Glutamatergic neuron (in vitro differentiated cells): ENCODE data around the gene XPC. TPM values are rescaled to one million over a fixed set of nuclear protein-coding genes. Genes with fewer than 3 reads are reported as not detected.

Experiments
- DNase-seq: peaks from one replicate; pipeline ENCODE4 v3.0.0; 2022
- H3K27ac Mint-ChIP-seq: one replicate; pipeline ENCODE4 v1.8.0; 2020; ENCODE audit warnings: mild to moderate bottlenecking, mixed read lengths, inconsistent platforms; ENCODE audit not compliant: unreplicated experiment
- H3K27me3 Mint-ChIP-seq: one replicate; pipeline ENCODE4 v1.8.0; 2020; ENCODE audit warnings: mild to moderate bottlenecking, moderate library complexity, mixed read lengths, inconsistent platforms; ENCODE audit not compliant: unreplicated experiment
- H3K36me3 Mint-ChIP-seq: one replicate; pipeline ENCODE4 v1.8.0; 2020; ENCODE audit warnings: mild to moderate bottlenecking, mixed read lengths, inconsistent platforms; ENCODE audit not compliant: unreplicated experiment
- H3K4me1 Mint-ChIP-seq: one replicate; pipeline ENCODE4 v1.8.0; 2020; ENCODE audit warnings: mild to moderate bottlenecking, low read depth, mixed read lengths, inconsistent platforms; ENCODE audit not compliant: unreplicated experiment
- H3K4me3 Mint-ChIP-seq: one replicate; pipeline ENCODE4 v1.8.0; 2020; ENCODE audit warnings: mild to moderate bottlenecking, mixed read lengths, inconsistent platforms; ENCODE audit not compliant: unreplicated experiment
- H3K9me3 Mint-ChIP-seq: one replicate; pipeline ENCODE4 v1.8.0; 2020; ENCODE audit warnings: mild to moderate bottlenecking, moderate library complexity, mixed read lengths, inconsistent platforms; ENCODE audit not compliant: unreplicated experiment
- CTCF ChIP-seq: fragments of 200-600 bp; sonication (generic); IDR thresholded peaks from one replicate; pipeline ENCODE4 v1.5.0; 2021; ENCODE audit not compliant: partially characterized antibody, unreplicated experiment
- total RNA-seq: library from RNA; stranded (reverse); fragmentation: NEBNext Ultra II Directional; extraction: Animal tissue kit (Norgen Biotek cat#: 25700); gene quantifications from one replicate; pipeline ENCODE4 v1.2.1, GENCODE V29; 2021; ENCODE audit not compliant: unreplicated experiment

The XPC gene
- total RNA-seq, 1 donor from 2014 or later = 39.5 TPM

DNA sequence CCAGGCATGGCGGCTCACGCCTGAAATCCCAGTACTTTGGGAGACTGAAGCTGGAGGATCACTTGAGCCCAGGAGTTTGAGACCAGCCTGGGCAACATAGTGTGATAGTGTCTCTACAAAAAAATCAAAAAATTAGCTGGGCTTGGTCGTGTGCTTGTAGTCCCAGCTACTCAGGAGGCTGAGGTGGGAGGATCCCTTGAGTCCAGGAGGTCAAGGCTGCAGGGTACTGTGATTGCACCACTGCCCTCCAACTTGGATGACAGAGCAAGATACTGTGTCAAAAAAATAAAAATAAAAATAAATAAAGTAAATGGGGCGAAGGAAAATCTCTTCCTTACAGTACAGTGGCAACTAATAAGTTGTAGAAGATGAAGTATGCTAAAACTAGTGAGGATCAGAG, 29.8 kb upstream of the XPC start:
- peaks cover 5% of the 10 kb centered on the region for H3K4me1 Mint-ChIP-seq
- H3K27me3 Mint-ChIP-seq = no peaks in the 10 kb centered on the region
- no peak overlapping the region for H3K27ac Mint-ChIP-seq
- no peaks in the 10 kb centered on the region for H3K36me3 Mint-ChIP-seq
- DNase-seq = no peak
- H3K9me3 Mint-ChIP-seq = no peaks in the 10 kb centered on the region
- no peak for TF ChIP-seq CTCF
- H3K4me3 Mint-ChIP-seq = no peak overlapping the region

GRCh38 chr3:14206548-14207177, 28.3 kb upstream of the XPC start:
- no peak for TF ChIP-seq CTCF
- Mint-ChIP-seq H3K9me3 (no peaks in the 10 kb centered on the region), H3K4me3 (no peak overlapping the region), H3K4me1 (peaks cover 14% of the 10 kb centered on the region), H3K27me3 (no peaks in the 10 kb centered on the region), H3K36me3 (no peaks in the 10 kb centered on the region), H3K27ac (no peak overlapping the region)
- DNase-seq = no peak

DNA sequence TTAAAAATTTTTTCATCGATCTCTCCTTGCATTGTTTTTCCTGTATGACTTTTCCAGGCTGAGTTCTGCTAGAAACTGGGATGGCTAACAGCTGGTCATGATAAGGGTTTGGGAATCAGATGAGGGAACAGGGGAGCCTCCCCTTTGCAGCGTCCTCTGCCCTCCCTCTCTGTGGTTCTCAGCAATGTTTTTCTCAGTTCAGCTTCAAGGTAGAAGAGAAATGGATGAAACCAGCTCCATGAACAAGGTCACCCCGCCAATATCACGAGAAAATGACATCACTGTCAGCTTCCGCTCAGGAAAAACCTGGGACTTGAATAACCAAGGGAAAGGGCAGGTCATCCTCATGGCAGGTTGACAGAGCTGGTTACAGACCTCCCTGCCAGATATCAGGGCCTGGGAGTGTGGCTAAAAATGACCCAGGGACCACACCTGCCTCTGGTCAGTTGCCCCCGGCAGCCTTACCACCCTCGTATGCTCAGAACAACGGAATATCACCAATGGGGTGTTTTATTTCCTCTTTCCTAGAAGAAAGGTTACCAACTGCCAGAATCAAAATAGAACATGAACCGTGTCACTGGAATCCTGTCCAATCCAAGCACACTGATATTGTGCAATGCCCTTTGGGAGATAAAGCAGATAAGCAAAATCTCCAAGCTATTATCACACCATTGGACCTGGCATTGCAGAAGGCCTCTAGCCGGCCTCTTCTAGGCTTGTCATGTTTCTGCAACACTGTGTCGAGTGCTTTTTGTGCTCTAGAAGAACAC, 26.3 kb upstream of the XPC start:
- TF ChIP-seq CTCF = no peak
- Mint-ChIP-seq H3K36me3 (no peaks in the 10 kb centered on the region), H3K4me1 (peaks cover 26% of the 10 kb centered on the region), H3K27ac (no peak overlapping the region), H3K9me3 (peaks cover 2% of the 10 kb centered on the region), H3K27me3 (no peaks in the 10 kb centered on the region), H3K4me3 (no peak overlapping the region)
- DNase-seq = no peak

- no peaks in the 10 kb centered on the region for H3K36me3 Mint-ChIP-seq
- no peak overlapping the region for H3K4me3 Mint-ChIP-seq
- TF ChIP-seq CTCF = peak; percentile 87
- peaks cover 31% of the 10 kb centered on the region for H3K4me1 Mint-ChIP-seq
- peak; percentile 66 for DNase-seq
- H3K9me3 Mint-ChIP-seq = peaks cover 2% of the 10 kb centered on the region
- no peak overlapping the region for H3K27ac Mint-ChIP-seq
- no peaks in the 10 kb centered on the region for H3K27me3 Mint-ChIP-seq
These were observed 25.2 kb upstream of the XPC start for GRCh38 chr3:14203521-14204079.
